IPS-NIHi7 (cell line): ENCODE data around the gene ANKRD11.
"Not testable (repeated sequence)": the region's sequence is repeated elsewhere in the genome, so short reads cannot be mapped to it uniquely, and the experiment has no call there.

Experiments used
- DNase-seq: peaks from one replicate; pipeline ENCODE4 v3.0.0; 2012; ENCODE audit warnings: mixed read lengths; ENCODE audit errors: extremely low spot score

The ANKRD11 gene

DNA sequence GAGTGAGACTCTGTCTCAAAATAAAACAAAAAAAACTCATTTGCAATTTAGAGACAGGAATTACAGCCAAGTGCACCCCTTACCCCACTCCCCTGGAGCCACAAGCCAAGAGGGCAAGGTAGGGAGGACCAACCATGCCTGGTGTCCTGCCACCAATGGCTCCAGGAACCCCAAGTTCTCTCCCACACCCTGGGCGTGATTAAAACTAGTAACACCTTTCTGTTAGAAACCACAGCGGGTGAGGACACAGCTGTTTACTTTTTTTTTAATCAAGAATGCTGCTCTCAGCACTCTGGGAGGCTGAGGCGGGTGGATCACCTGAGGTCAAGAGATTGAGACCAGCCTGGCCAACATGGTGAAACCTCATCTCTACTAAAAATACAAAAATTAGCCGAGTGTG, 38.1 kb downstream of the ANKRD11 start:
- no peak for DNase-seq

DNA sequence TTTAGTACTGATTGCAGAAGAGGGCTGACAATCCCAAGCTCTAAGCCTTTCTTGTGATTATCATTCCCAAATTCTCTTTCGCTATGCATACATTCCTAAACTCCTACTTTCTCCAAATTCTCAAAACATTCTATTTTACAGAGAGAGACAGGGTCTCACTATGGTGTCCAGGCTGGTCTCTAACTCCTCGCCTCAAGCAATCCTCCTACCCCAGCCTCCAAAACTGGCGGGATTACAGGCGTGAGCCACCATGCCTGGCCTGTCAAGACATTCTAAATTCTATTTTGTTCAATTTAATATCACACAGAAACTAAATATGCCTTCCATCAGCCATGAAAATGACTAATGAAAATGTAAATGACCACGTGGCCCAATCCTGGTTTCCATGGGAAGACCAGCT, 39.8 kb downstream of the ANKRD11 start:
- DNase-seq, result no peak

DNA sequence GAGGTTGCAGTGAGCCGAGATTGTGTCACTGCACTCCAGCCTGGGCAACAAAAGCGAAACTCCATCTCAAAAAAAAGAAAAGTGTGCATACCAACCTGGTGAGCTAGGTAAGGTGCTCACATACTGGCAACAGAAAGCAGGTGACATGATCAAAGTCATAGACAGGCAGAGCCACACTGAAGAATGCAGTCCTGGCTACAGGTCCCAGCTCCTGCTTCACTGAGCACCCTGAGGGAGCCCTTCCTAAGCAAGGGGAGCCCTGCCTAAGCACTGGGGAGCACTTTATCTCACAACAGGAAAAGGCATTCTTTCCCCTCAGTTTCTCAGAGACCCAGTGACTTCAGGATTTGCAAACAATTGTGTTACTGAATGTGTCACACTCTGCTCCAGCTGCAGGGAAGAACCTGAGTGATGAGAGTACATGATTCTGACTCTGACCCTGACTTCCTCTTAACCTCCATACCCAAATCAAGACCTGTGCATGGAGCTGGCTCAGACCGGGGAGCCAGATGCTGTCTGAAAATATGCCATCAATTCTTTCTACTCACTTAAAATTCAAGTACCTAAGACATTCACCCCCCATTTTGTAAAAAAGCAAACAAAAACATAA, 40.5 kb downstream of the ANKRD11 start:
- no peak for DNase-seq

DNA sequence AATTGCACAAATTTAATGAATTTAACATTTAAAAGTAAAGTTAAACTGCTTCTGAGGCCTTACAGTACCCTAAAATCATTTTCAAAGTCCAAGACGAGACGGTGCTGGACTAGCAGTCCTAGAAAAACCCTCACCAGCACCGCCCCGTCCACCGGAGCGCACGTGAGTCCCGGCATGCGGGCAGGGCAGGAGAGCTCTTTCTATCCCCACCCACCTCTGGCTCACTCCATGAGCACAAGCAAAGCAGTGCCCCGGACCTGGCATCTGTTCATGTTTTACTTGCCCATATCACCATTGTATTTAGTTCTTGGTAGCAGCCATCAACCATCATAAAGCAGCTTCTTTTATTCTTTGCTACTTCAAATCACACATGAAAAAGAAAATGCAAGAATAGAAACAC, 41.7 kb downstream of the ANKRD11 start:
- DNase-seq, result no peak

- DNase-seq, result no peak
These were observed 43.4 kb downstream of the ANKRD11 start for GRCh38 chr16:89446975-89447293.

- DNase-seq, result no peak
These were observed 44.0 kb downstream of the ANKRD11 start for GRCh38 chr16:89446136-89446974.

- no peak for DNase-seq
These were observed 45.2 kb downstream of the ANKRD11 start for GRCh38 chr16:89445166-89445565.

GRCh38 chr16:89444728-89445127, 45.6 kb downstream of the ANKRD11 start:
- no peak for DNase-seq

DNA sequence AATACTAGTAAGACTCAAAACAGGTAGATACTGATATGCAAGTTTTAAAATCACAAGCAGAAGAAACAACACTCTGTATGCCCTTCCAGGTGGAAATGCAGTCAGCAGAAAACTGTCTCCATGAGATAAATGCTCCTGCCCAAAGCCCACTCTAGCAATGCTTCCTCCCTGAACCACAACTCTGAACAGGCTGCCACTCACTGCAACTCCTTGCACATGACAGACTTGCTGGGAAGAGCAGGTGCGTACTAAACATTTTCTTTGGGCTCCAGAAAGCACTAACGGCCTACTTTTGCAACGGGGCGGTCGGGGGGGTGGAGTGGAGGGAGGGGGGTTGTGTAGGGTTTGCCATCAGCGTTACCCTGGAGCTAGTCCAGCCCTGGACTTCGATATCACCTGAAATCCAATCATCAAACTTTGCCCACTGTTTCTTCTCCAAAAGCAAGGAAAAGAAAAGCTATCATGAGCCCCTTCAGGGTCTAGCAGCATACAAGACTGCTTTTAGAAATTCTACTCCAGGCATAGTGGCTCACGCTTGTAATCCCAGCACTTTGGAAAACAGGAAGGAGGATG, 46.1 kb downstream of the ANKRD11 start:
- DNase-seq, result no peak

GRCh38 chr16:89443727-89444084, 46.7 kb downstream of the ANKRD11 start:
- no peak for DNase-seq

- DNase-seq, result no peak
These were observed 47.2 kb downstream of the ANKRD11 start for GRCh38 chr16:89442990-89443726.

GRCh38 chr16:89442588-89442987, 47.8 kb downstream of the ANKRD11 start:
- no peak for DNase-seq

DNA sequence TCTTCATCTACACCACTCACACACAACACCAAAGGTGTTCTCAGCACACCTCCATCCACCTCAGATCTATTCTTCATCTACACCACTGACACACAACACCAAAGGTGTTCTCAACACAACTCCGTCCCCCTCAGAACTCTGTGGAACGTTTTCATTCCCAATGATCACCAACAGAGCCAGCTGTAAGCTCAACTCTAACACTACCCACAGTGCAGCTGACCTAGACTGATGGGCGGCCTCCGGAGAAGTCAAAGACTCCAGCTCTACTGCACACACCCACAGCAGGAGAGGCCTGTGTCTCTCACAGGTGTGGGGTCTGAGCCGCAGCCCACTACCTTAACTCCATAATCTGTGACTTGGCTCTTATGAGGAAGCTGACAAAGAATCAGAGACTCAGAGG, 50.7 kb downstream of the ANKRD11 start:
- DNase-seq, result no peak

GRCh38 chr16:89437991-89438390, 52.4 kb downstream of the ANKRD11 start:
- DNase-seq, result no peak

GRCh38 chr16:89437251-89437987, 52.9 kb downstream of the ANKRD11 start:
- DNase-seq, result no peak

DNA sequence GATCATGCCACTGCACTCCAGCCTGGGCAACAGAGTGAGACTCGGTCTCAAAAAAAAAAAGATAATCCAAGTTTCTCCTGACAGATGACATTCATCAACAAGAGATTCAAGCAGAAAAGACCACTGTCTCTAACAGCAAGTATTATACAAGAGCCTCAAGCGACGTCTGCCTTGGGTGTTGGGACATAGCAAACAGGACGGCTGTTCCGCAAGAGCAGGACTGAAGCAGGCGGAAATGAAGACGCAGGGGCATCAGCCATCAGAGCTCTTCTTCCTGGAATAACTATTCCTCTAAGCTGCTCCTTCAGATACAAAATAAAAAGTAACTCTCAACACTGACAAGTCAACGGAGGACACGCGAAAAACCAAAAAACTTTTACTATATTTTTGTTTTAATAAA, 54.0 kb downstream of the ANKRD11 start:
- no peak for DNase-seq

- DNase-seq, result not testable (repeated sequence)
These were observed 55.3 kb downstream of the ANKRD11 start for GRCh38 chr16:89435059-89435458.

DNA sequence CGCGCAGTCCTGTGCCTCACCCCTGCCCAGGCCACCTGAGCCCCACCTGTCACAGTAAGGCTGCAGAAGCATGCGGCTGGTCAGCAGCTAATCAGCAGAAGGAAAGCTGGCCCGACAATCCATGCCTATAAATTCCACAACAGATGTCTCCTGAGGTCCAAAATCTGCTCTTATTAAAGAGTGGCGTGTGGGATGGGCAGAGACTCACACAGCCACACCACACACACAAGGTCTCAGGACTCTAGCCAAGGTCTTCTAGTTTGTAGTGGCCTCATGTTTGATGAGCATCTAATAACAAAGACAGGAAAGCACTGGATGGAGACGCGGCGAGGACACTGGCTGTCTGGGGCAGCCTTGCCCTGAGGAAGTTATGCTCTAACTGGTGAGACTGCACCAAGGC, 55.9 kb downstream of the ANKRD11 start:
- no peak for DNase-seq

DNA sequence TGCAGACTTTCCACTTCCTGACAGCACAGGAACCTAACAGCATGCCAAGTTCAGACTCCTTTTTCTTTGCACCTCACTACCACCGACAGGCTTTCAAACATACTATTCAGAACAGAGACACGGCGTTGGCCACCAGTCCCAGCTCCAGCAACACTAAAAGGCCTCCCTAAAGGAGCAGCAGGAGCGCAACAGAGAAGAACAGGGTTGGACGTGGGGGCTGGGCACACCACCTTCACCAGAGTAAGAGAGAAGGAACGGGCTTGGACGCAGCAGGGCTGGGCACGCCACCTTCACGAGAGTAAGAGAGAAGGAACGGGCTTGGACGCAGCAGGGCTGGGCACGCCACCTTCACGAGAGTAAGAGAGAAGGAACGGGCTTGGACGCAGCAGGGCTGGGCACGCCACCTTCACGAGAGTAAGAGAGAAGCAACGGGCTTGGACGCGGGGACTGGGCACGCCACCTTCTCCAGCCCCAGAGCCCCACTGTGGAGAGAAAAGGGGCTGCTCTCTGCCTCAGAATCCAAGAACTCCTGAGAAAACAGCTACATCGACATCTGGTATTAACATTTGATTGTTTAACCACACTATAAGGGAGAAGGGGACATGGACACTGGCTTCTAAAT, 56.9 kb downstream of the ANKRD11 start:
- not testable (repeated sequence) for DNase-seq

- DNase-seq, result no peak
These were observed 58.7 kb downstream of the ANKRD11 start for GRCh38 chr16:89431630-89432029.

GRCh38 chr16:89431158-89431584, 59.2 kb downstream of the ANKRD11 start:
- no peak for DNase-seq
